DMS79 (cell line): ENCODE results near the gene CSRNP3.
A peak's percentile ranks its signal among the peaks of the same experiment; 100 is the strongest.

ENCODE experiments used
- DNase-seq: peaks from one replicate; lab custom pipeline; 2025; lab: John Stamatoyannopoulos, UW

The CSRNP3 gene

DNA sequence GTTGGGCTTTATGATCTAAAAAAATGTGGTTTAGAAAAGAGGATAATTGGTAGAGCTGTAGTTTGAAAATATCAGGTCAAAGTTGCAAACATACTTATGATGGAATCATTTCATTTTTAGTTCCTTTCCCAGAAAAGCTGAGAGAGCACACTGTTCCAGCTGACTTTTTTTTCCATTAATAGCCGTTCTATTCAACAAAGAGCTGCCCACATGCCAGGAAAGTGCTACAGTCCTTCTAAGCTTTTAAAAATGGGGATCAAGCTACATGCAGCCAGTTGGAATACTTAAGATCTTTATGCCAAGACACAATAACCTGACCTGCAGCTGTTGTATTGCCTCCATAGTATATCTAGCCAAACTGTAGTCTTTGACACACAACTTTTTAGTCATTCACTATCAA lies 213.0 kb downstream of the CSRNP3 start:
- DNase-seq: peak; percentile 2

DNA sequence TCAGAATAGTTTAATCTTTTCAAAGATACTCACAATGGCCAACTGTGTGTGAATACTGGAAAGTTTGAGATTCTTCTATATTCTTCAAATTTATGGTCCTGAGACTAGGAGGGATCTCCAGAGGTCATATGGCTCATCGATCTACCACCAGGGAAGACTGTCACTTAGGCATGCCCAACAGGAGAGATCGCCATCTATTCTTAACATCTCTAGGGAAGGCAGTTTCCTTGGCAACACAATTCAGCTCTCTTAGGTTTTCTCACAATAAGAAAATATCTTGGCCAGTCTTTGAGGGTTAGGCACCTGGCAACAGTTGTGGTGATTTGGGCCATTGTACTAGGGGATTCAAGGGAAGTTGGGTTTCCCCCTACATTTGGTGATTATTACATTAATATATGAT lies 217.3 kb downstream of the CSRNP3 start:
- DNase-seq: no peak

DNA sequence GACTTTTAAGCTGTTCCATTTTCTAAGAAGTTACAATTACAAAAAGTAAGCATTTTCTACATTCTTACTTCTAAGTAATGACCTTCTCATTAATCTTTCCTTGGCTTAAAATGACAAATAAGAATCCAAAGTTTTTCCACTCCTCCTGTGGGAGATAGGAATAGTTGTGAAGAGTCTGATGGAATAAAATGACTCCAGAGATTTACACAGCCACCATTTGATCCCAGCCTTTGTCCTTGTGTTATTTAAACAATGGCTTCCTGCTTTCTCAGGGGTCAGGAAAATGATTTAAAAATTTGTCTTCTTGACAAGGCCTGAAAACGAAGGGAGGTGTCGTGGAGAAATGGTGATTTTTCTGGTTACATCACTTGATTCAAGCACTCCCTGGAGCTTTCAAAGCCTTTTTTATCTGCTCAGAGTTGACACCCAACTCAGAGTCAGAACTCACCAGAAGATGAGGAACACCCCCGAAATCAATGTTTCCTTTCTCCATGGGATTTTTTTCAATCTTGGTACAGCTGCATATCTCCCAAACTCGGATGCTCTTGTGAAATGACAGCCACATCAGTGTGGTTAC lies 218.0 kb downstream of the CSRNP3 start:
- no peak for DNase-seq

DNA sequence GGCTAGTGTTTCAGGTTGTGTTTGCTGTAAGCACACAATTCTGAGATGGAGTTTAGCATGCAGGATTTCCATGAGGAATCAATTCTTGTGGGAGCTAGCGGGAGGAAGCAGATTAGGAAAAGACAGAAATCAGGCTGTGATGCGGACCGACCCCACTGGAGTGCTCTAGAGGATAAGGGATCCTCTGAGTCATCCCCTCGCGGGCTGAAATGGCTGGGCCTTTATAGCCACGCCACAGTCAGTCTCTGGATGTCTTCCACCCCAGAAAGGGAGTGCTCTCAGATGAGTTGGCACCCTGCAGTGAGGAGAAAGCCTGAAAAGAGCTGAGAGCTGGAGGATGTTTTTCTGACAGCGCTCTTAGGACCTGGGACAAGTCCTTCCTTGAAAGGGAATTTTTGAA lies 222.1 kb downstream of the CSRNP3 start:
- no peak for DNase-seq

DNA sequence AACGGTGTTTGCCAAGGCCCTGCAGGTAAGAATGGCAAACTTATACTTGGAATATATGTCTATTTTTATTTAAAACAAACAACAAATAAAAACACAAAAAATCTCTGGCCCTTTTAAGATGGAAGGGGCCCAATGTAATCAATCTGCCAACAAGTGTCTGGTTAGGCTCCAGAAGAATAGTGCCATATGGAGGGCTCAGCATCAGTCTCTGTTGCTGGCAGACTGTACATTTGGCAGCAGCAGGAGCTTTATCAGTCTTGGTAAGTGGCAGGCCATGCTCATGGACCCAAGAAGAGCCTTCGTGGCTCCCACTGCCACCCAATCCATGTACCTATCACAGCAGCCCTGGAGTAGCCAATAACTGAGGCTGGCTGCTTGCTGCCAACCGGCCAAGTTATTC lies 223.4 kb downstream of the CSRNP3 start:
- no peak for DNase-seq

DNA sequence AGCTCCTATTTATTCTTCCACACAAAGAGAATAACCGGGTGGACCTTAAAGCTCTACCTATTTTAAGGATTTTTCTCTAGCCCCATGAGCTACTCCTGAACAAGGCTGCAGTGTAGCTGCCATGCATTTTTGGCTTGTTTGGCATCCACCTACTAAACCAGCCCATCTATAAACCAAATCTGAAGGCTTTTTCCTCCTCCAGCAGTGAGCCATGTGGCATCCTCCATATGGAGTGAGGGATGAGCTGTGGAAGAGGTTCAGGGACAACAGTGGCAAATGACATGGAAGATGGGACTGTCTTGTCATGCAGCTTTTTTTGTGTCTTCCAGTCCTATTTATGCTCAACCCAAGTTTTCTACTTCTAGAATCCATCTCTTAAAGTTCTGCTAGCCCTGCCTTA lies 224.3 kb downstream of the CSRNP3 start:
- no peak for DNase-seq

DNA sequence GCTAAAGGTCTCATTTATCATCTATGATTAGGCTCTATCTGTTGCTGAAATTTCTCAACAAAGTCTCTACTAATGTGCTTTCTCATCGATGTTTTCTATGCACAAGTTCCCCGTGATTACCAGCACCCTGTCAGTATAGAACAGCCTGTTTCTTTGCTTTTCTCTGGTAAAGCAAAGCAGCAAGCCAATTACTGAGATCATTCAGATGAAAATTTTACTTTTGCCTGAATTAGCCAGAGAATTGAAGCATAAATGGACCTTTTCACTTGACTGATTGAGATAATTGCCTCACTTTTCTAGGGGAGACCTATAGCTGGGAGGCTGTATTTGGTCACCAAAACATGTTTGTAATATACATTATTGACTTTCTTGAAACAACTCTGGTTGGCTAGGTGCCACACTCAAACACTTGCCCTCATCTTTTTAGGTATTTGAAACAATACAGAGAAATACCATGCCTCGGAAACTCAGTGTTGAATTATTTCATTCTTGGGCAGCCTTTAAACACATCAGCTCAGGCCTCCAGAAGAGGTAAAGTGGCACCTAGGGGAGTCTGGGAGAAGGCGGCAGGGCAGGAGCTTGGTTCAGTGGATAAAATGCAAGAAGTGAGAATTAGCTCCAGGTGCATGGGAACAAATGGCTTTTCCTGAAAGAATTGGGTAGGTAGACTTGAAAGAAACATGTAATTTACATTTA lies 228.4 kb downstream of the CSRNP3 start:
- no peak for DNase-seq

DNA sequence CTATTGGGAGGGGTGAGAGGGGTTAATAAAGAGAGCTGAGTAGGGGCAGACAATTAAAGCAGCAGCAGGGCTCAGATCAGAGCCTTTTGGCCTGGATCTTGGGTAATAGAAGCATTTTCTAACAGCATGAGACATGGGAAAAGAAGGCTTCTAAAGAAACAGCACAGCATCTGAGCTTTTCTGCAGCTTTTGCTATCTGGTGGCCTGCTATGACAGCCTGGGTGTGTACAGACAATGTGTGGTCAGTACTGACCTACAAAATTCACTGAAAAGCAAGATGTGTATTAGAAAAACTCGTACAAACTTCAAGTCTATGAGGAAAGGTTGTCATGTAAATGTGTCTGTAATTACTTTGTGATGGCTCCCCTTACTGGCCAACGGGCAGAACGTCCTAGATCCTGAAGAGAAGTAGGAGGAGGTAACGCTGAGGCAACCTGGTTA lies 229.0 kb downstream of the CSRNP3 start:
- peak; percentile 4 for DNase-seq

DNA sequence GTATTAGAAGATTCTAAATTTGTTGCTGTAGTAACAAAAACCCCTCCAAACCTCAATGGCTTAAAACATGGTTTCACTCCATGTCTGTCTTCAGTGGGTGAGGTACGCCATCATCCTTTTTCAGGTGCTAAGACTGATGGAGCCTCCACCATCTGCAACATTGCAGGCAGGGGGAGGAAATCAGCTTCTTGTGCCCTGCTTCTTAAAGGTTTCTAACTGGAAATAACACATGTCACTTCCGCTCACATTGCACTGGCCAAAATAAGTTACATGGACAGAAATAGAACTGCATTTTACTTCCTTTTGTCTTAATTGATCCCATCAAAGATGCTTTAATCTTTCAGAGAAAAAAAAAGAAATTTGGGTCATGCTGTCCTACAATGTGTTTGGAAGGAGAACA lies 230.4 kb downstream of the CSRNP3 start:
- DNase-seq: no peak

DNA sequence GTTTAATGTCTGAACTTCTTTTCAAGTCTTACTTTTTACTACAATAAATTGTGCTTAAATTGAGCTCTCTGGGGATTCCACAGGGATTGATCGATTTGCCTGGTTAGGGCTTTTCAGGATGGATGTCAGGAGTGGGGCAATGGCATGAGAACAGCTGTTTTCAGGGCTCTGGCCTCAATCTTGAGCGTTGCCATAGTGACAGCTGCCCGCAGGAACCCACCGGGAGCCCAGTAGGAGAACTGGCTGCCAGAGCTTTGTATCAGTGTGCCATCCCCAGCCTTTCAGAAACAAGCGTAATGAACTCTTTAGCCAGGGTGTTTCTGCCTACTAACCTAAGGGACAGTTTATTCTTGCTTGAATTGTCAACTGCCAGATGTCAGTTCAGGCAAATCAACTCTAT lies 231.0 kb downstream of the CSRNP3 start:
- no peak for DNase-seq

DNA sequence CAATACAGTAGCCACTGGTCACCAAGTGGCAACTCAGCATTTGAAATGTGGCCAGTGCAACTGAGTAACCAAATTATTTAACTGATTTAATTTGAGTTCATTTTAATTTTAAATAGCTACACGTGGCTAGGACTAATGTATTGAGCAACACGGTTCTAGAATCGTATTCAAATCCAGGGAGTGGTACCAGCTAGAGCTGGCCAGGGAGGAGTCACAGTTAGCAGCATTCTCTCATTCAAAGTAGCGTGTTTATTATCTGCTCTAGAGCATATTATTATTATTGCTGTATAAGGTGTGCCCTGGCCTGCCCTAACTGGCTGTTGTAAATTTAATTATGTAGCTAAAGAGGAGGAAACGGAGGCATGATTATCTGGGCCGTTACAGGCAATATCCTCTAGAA lies 231.6 kb downstream of the CSRNP3 start:
- no peak for DNase-seq

DNA sequence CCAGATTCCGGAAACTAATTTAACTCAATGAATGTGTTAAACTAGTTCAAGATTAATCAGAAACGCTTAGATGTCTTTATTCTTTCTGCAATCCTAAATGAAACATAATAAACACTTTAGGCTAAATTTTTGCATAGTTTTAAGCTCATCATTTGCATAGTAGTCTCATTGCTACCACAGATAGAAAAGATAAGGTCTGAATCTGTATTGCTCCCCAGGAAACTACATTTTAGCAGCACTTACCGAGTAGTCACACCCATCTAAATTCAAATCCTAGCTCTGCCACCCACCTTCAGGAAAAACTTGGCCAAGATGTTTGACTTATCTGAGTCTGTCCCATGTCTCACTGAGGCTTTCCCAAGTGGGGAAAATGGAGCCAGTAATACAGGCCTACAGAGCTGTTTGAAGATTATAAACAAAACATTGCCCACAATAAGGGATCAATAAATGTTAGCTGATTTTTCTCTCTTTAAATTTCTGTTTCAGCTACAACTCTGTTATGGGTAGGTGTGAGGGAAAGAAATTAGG lies 237.5 kb downstream of the CSRNP3 start:
- DNase-seq: no peak

DNA sequence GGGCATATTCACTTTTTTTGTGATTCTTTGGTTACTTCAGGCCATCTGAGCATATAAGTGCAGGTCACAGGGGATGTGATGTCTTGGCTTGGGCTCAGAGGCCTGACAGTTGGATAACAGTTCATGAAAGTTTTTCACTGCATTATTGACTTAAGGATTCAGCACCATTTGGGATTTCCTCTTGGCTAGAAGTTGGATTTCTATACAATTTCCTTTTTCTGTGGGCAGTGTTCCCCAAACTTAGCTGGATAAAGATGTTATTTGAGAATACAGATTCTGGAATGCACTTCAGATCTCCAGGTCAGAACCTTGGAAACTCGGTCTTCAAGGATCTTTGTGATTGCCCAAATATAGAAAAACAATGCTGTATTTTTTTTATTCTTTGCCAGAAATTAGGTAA lies 246.6 kb downstream of the CSRNP3 start:
- DNase-seq: no peak

DNA sequence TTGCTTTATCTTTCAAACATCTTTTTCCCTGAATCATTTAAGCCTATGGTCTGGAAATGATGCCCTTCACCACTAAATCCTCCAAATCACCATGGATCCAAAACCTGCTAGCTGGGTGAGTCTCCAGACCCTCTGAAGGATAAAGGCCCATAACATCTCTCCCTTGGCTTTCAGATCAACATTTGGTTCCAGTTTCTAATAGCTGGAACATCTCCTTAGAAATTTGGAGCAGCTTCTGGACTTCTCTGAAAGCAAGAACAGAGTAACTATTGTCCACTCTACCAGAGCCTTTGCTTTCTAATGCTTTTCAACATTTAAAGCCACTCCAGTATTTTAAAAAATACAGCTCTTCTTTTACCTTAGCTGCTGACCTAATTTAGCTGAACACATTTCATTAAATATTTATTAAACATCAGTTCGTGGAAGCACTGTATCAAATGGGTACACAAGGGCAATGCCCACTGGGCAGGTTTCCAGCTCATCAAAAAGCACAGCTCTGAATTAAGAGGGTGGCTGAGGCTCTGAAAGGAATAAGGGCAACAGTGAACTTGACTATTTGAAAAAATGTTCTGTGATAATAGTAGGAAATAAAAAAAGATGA lies 249.2 kb downstream of the CSRNP3 start:
- DNase-seq: no peak

DNA sequence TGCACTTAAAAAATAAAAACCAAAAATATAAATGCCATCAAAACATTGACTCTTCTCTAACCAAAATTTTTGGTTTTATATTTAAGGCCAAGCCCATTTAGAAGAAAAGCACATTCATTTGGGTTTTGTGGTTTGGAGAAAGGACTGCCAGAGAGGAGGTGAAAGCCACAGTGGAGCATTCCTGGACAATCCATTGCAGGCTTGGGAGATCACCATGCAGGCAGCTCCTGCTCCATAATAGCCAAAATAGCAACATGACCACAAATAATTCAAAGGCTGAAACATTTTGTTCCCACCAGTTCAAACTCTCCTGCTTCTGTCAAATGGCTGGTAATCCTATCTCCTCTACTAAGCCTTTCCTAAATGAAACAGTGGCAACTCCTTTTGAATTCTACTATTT lies 251.0 kb downstream of the CSRNP3 start:
- DNase-seq: no peak

DNA sequence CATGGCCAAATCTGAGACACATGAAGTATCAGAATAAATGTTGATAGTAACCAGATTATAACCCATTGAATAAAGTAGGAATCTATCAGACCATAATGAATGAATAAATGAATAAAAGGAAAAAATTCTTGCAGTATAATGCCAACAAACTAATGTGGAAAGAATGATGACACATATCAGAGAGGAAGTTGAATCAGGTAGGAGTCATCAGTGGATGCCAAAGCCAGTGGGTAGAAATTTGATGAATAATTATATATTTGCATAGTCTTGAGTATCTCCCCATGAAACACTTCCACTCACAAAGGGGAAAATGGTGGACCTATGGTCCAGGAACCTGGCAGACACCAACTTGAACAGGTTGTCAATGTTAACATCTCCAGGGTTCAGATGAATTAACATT lies 255.9 kb downstream of the CSRNP3 start:
- no peak for DNase-seq
